Measurements from ENCODE around the gene CDC27.
"Not testable (repeated sequence)": the region's sequence is repeated elsewhere in the genome, so short reads cannot be mapped to it uniquely, and the experiment has no call there.

DNA sequence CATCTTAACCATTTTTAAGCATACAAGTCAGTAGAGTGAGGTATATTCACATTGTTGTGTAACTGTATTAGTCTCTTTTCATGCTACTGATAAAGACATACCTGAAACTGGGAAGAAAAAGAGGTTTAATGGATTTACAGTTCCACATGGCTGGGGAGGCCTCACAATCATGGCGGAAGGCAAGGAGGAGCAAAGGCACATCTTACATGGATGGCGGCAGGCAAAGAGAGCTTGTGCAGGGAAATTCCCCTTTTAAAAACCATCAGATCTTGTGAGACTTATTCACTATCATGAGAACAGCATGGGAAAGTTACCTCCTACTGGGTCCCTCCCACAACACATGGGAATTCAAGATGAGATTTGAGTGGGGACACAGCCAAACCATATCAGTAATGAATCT, 35.0 kb upstream of the CDC27 start:
- TF ChIP-seq, protein P1, sequence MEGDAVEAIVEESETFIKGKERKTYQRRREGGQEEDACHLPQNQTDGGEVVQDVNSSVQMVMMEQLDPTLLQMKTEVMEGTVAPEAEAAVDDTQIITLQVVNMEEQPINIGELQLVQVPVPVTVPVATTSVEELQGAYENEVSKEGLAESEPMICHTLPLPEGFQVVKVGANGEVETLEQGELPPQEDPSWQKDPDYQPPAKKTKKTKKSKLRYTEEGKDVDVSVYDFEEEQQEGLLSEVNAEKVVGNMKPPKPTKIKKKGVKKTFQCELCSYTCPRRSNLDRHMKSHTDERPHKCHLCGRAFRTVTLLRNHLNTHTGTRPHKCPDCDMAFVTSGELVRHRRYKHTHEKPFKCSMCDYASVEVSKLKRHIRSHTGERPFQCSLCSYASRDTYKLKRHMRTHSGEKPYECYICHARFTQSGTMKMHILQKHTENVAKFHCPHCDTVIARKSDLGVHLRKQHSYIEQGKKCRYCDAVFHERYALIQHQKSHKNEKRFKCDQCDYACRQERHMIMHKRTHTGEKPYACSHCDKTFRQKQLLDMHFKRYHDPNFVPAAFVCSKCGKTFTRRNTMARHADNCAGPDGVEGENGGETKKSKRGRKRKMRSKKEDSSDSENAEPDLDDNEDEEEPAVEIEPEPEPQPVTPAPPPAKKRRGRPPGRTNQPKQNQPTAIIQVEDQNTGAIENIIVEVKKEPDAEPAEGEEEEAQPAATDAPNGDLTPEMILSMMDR (IDR thresholded peaks at IDR 0.05 in 4 of 5, conservative IDR thresholded peaks at IDR 0.05 in 1 of 5) = not testable (repeated sequence)
- TF ChIP-seq POLR2A (IDR thresholded peaks at IDR 0.05) = not testable (repeated sequence)
